ENCODE data around the gene ARHGEF25.

The ARHGEF25 gene

DNA sequence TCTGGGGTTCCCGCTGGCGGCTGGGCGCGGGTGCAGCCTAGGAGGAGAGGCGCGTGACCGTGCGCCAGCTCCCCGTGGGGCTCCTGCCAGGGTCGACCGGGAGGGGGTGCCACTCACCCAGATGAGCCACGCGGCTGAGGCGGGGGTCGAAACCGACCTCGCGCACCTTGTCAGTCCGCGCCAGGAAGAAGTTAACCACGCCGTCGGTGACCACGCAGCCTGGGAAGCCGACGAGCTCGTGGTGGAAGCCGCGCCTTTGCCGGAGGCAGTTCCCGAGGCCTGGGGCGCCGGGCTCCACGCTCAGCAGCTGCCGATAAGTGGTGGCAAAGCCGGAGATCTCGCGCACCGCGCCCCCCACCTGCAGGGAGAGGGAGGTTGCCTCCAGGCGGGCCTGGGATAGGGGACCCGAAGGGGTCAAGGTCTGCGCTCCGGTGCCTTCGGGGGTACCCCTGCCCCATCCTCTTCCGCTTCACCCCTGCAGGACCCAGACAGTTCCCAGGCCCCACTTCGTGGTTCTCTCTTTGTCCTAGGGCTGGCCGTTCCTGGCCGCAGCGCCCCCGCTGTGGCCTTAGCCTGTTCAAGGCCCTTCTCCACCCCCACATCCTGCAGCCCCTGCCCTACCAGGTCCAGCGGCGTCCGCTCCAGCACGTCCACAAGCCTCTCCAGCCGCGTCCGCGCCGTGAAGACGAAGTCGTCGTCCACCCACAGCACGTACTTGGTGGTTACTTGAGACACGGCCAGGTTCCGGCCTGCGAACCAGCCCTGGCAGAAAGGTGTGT lies 16.5 kb downstream of the ARHGEF25 start:
- in situ Hi-C loops (cut with HindIII; ENCODE audit: low pct_ligation_motif_present, low sequenced_read_pairs), result no loop called here
- TF ChIP-seq CTCF (IDR thresholded peaks at IDR 0.05; ENCODE audit: low read depth, low read length, missing control alignments), result peak; percentile 33
- no peak for DNase-seq
- peaks cover 23% of the 10 kb centered on the region for H3K27me3 ChIP-seq (replicated peaks)
- H3K36me3 ChIP-seq (replicated peaks), result no peaks in the 10 kb centered on the region
- no peak overlapping the region for H3K27ac ChIP-seq
- H3K4me3 ChIP-seq (ENCODE audit: low read depth, low read length), result no peak overlapping the region

- H3K27ac ChIP-seq, result no peak overlapping the region
- in situ Hi-C loops (cut with HindIII; ENCODE audit: low pct_ligation_motif_present, low sequenced_read_pairs), result no loop called here
- no peak for TF ChIP-seq CTCF (IDR thresholded peaks at IDR 0.05; ENCODE audit: low read depth, low read length, missing control alignments)
- peaks cover 23% of the 10 kb centered on the region for H3K27me3 ChIP-seq (replicated peaks)
- H3K36me3 ChIP-seq (replicated peaks), result no peaks in the 10 kb centered on the region
- H3K4me3 ChIP-seq (ENCODE audit: low read depth, low read length), result no peak overlapping the region
- no peak for DNase-seq
Observed at GRCh38 chr12:57628280-57629191, 17.3 kb downstream of the ARHGEF25 start.

DNA sequence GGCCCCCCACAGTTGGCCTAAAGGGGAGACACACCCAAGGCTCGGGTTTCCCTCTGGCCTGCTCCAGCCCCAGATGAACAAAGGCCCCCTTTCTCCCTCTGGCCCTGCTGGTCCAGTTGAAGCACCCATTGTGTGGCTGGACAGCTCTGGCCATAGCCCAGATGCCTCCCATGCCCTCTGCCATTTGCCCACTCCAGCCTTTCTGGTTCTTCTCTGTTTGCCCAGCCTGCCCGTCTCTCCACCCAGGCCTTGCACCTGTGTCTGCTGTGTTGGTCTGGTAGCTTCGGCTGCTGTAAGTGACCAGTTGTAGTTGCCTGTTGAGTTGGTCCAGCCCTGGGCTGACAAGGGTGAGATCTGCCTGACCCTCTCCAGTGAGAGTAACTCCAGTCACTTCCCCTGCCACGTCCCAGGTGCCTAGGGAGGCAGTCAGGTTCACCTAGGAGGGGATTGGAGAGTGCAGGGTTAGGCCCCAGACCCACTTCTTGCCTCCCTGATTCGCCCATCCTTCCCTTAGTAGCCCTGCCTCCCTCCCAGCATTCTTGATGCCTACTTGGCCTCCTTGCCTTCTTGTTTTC lies 18.7 kb downstream of the ARHGEF25 start:
- no peak for DNase-seq
- no peak for TF ChIP-seq CTCF (IDR thresholded peaks at IDR 0.05; ENCODE audit: low read depth, low read length, missing control alignments)
- H3K36me3 ChIP-seq (replicated peaks), result no peaks in the 10 kb centered on the region
- H3K27me3 ChIP-seq (replicated peaks), result peaks cover 18% of the 10 kb centered on the region
- no peak overlapping the region for H3K27ac ChIP-seq
- H3K4me3 ChIP-seq (ENCODE audit: low read depth, low read length), result no peak overlapping the region
- in situ Hi-C loops (cut with HindIII; ENCODE audit: low pct_ligation_motif_present, low sequenced_read_pairs), result no loop called here

- in situ Hi-C loops (cut with HindIII; ENCODE audit: low pct_ligation_motif_present, low sequenced_read_pairs), result no loop called here
- DNase-seq, result no peak
Observed at GRCh38 chr12:57630891-57631433, 19.7 kb downstream of the ARHGEF25 start.

More at GRCh38 chr12:57630891-57631433, 19.7 kb downstream of the ARHGEF25 start:
- Histone ChIP-seq H3K27me3 (replicated peaks) (peaks cover 15% of the 10 kb centered on the region), H3K36me3 (replicated peaks) (no peaks in the 10 kb centered on the region), H3K4me3 (ENCODE audit: low read depth, low read length) (no peak overlapping the region), H3K27ac (no peak overlapping the region)
- no peak for TF ChIP-seq CTCF (IDR thresholded peaks at IDR 0.05; ENCODE audit: low read depth, low read length, missing control alignments)
